OCI-LY7 (cell line): ENCODE measurements around the gene MAP3K8. TPM values are rescaled to one million over a fixed set of nuclear protein-coding genes. Genes with fewer than 3 reads are reported as not detected.

Experiments used
- BruUV-seq: library from RNA; stranded (reverse); fragments of 400-500 nt; replicated peaks from 2 replicates; lab custom pipeline; 2021; lab: Mats Ljungman, UMichigan
- CTCF ChIA-PET: fragments of 300-600 bp; sonication (Branson Sonifier 250); formaldehyde crosslinking; loops from one replicate; lab custom pipeline; 2022; ENCODE audit warnings: antibody characterized with exemption; ENCODE audit not compliant: unreplicated experiment; lab: Charles Lee
- POLR2A ChIA-PET: fragments of 300-600 bp; sonication (Branson Sonifier 250); formaldehyde crosslinking; loops from one replicate; lab custom pipeline; 2022; ENCODE audit warnings: antibody characterized with exemption; lab: Charles Lee
- DNase-seq: peaks from one replicate; pipeline ENCODE4 v3.0.0-alpha.2; 2015; ENCODE audit warnings: low spot score
- H2AFZ ChIP-seq: fragments of 200-600 bp; sonication (generic), shearing (Covaris generic); 2 replicates; pipeline ENCODE4 v1.6.1; 2014; ENCODE audit warnings: mild to moderate bottlenecking, antibody characterized with exemption, low read length, moderate library complexity
- H3K27ac ChIP-seq: fragments of 200-600 bp; sonication (generic); 2 replicates; pipeline ENCODE4 v1.5.1; 2014; ENCODE audit warnings: mixed run types, low read depth, mild to moderate bottlenecking, moderate library complexity, low read length, inconsistent platforms; ENCODE audit not compliant: poor library complexity, severe bottlenecking
- H3K36me3 ChIP-seq: fragments of 200-600 bp; sonication (generic); 2 replicates; pipeline ENCODE4 v1.6.1; 2014; ENCODE audit warnings: mild to moderate bottlenecking, antibody characterized with exemption, low read length, moderate library complexity, mixed read lengths; ENCODE audit not compliant: insufficient read depth
- H3K4me1 ChIP-seq: fragments of 200-600 bp; sonication (generic); 2 replicates; pipeline ENCODE4 v1.5.1; 2014; ENCODE audit warnings: mild to moderate bottlenecking, low read length; ENCODE audit not compliant: insufficient read depth, poor library complexity, severe bottlenecking
- H3K4me2 ChIP-seq: fragments of 200-600 bp; sonication (generic); 2 replicates; pipeline ENCODE4 v1.6.1; 2014; ENCODE audit warnings: mild to moderate bottlenecking, low read length
- H3K4me3 ChIP-seq: fragments of 200-600 bp; sonication (generic); 2 replicates; pipeline ENCODE4 v1.5.1; 2014; ENCODE audit warnings: mild to moderate bottlenecking, low read depth, low read length; ENCODE audit not compliant: poor library complexity, severe bottlenecking
- H3K79me2 ChIP-seq: fragments of 200-600 bp; sonication (generic); 2 replicates; pipeline ENCODE4 v1.6.1; 2016; ENCODE audit warnings: low read depth, mild to moderate bottlenecking, low read length, moderate library complexity, mixed read lengths; ENCODE audit not compliant: insufficient read depth
- H3K9me2 ChIP-seq: fragments of 200-600 bp; sonication (generic); 2 replicates; pipeline ENCODE4 v1.6.1; 2016; ENCODE audit warnings: mild to moderate bottlenecking, low read length, mixed read lengths; ENCODE audit not compliant: insufficient read depth
- H3K9me3 ChIP-seq: fragments of 200-600 bp; sonication (generic); 2 replicates; pipeline ENCODE4 v1.6.1; 2014; ENCODE audit warnings: mild to moderate bottlenecking, mixed run types, low read length, mixed read lengths
- H4K20me1 ChIP-seq: fragments of 200-600 bp; sonication (generic); 2 replicates; pipeline ENCODE4 v1.6.1; 2014; ENCODE audit warnings: mild to moderate bottlenecking, antibody characterized with exemption, low read length, moderate library complexity, mixed read lengths; ENCODE audit not compliant: insufficient read depth
- EZH2phosphoT487 ChIP-seq: fragments of 200-600 bp; sonication (generic); IDR thresholded peaks from 2 replicates; pipeline ENCODE4 v1.6.1; 2018; ENCODE audit warnings: low read depth, borderline replicate concordance, mild to moderate bottlenecking, mixed run types, antibody characterized with exemption, low read length, moderate library complexity, mixed read lengths
- intact Hi-C: fragments of 100-400 bp; cut with micrococcal nuclease; formaldehyde crosslinking; loops from one replicate; pipeline ENCODE4 v1.10.0; 2022; ENCODE audit not compliant: unreplicated experiment
- total RNA-seq, 2 experiments: library from RNA; depleted of rRNA in 1 of 2; stranded (reverse); fragments of >200 nt in 1 of 2; shearing (Covaris generic) in 1 of 2; gene quantifications; 2 replicates each; pipeline ENCODE4 v1.2.3, GENCODE V29; 2014 to 2022
- TF ChIP-seq, protein P1 (sequence below): fragments of 200-600 bp; sonication (generic); conservative IDR thresholded peaks from 2 replicates; pipeline ENCODE4 v1.5.1; 2014; ENCODE audit warnings: mild to moderate bottlenecking, antibody characterized with exemption, low read length, moderate library complexity, mixed read lengths

The MAP3K8 gene
- total RNA-seq, 2 experiments from 2014 or later = 10.8 to 21.9 TPM

DNA sequence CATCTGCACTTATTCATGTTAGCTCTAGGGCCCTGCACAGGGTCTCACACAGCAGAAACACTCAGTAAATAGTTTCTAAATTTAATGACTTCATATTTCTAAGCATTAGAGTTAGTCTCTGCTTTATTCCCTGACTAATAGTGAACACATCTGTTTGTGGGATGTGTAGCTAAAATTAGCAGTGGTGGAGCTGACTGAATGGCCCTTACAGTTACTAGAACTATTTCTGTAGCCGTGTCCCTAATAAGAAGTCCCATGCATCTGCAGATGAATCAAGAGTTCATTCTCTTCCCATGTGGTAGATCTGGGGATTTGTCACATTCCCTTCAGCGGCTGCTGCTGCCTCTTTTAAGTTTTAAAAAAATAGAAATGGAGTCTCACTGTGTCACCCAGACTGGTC, 11.7 kb downstream of the MAP3K8 start:
- CTCF ChIA-PET = interaction anchor here (1.1 kb wide), 1 partner anchor 14 kb away, joined by 3 read pairs; no protein-coding TSS in a partner anchor
- no peaks in the 10 kb centered on the region; the same call in 1 of the 2 replicates for H3K79me2 ChIP-seq

DNA sequence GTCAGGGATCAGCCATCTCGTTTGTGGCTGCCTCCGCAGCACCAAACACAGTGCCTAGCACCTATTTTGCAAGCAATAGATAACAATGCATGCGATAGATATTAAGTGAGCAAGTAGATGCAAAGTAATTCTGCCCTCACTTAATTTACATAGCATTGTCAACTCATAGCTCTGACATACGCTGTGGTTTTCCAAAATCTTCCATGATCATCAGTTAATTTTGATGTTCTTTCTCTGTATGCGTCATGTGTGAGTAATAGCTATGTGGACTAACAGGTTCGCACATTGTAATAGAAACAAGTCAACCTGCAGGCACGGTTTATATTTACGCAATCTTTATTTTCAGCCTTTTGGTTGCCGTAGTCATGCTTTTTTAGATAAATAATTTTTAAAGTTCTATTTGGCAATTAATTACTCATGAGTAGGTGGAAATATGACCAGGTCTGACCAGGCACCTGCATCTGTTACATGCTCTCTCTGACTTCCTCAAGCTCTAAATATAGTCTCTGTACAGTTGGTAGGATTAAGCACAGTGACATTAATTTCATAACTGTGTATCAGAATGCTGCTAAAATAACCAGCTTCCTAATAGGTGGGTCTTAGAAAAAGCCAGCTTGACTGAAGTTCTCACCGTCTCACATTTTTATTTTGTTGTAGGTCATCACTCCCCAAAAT, 13.3 kb downstream of the MAP3K8 start:
- no peaks in the 10 kb centered on the region for H3K9me3 ChIP-seq
- BruUV-seq = no TSS peak
- no peaks in the 10 kb centered on the region; the same call in 1 of the 2 replicates for H3K79me2 ChIP-seq
- H2AFZ ChIP-seq = peak overlapping the region; percentile 28; the same call in 1 of the 2 replicates
- peak overlapping the region; percentile 26 for H3K4me3 ChIP-seq
- ChIA-PET POLR2A (interaction anchor here (0.8 to 3.5 kb wide), 8 partner anchors 9 to 82 kb away, joined by 3 to 29 read pairs (median 6); no protein-coding TSS in a partner anchor), CTCF (interaction anchor here (0.6 to 1.1 kb wide), 2 partner anchors 21 to 28 kb away, joined by 3 read pairs; no protein-coding TSS in a partner anchor)
- peak overlapping the region; percentile 66 for H3K27ac ChIP-seq
- H3K36me3 ChIP-seq = peaks cover 48% of the 10 kb centered on the region
- intact Hi-C loops = no loop called here
- peak; percentile 56 for DNase-seq
- no peaks in the 10 kb centered on the region for H4K20me1 ChIP-seq
- peak overlapping the region; percentile 65 for H3K4me2 ChIP-seq
- H3K9me2 ChIP-seq = no peaks in the 10 kb centered on the region
- H3K4me1 ChIP-seq = peaks cover 37% of the 10 kb centered on the region
- no peak for TF ChIP-seq EZH2phosphoT487
- TF ChIP-seq, protein P1, sequence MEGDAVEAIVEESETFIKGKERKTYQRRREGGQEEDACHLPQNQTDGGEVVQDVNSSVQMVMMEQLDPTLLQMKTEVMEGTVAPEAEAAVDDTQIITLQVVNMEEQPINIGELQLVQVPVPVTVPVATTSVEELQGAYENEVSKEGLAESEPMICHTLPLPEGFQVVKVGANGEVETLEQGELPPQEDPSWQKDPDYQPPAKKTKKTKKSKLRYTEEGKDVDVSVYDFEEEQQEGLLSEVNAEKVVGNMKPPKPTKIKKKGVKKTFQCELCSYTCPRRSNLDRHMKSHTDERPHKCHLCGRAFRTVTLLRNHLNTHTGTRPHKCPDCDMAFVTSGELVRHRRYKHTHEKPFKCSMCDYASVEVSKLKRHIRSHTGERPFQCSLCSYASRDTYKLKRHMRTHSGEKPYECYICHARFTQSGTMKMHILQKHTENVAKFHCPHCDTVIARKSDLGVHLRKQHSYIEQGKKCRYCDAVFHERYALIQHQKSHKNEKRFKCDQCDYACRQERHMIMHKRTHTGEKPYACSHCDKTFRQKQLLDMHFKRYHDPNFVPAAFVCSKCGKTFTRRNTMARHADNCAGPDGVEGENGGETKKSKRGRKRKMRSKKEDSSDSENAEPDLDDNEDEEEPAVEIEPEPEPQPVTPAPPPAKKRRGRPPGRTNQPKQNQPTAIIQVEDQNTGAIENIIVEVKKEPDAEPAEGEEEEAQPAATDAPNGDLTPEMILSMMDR = no peak

More for the DNA sequence above, 11.7 kb downstream of the MAP3K8 start:
- Histone ChIP-seq H3K4me1 (peaks cover 37% of the 10 kb centered on the region), H4K20me1 (no peaks in the 10 kb centered on the region), H3K4me2 (0 out of 2 replicates have a peak overlapping the region, but pooled peaks have one; percentile 1), H3K9me2 (no peaks in the 10 kb centered on the region), H3K27ac (no peak overlapping the region), H3K9me3 (no peaks in the 10 kb centered on the region), H2AFZ (no peak overlapping the region), H3K36me3 (peaks cover 45% of the 10 kb centered on the region), H3K4me3 (no peak overlapping the region)
- intact Hi-C loops = no loop called here
- BruUV-seq = no TSS peak
- no peak for TF ChIP-seq EZH2phosphoT487
- TF ChIP-seq, protein P1 = no peak
- DNase-seq = no peak
- POLR2A ChIA-PET = interaction anchor here (0.8 to 3.5 kb wide), 4 partner anchors 8 to 83 kb away, joined by 3 to 29 read pairs (median 6); no protein-coding TSS in a partner anchor
